Activated CD8-positive, alpha-beta memory T cell treated with anti-CD3 and anti-CD28 coated beads for 24 hours (primary cell): ENCODE results near the gene LCLAT1.

Source experiments
- DNase-seq: peaks from one replicate; pipeline ENCODE4 v3.0.0-alpha.2; 2020

Gene LCLAT1

GRCh38 chr2:30447149-30448045 lies at the start of gene LCLAT1:
TSS of gene LCLAT1 (plus strand) at chr2:30447246. CDS start at chr2:30525591, 78,345 bp downstream.
- DNase-seq: peak; percentile 95

- DNase-seq: no peak
These were observed 48.8 kb upstream of the LCLAT1 start for GRCh38 chr2:30398084-30398873.

GRCh38 chr2:30400151-30400954 lies 46.7 kb upstream of the LCLAT1 start:
- no peak for DNase-seq

- no peak for DNase-seq
These were observed 44.4 kb upstream of the LCLAT1 start for GRCh38 chr2:30402441-30403182.

GRCh38 chr2:30403592-30404312 lies 43.3 kb upstream of the LCLAT1 start:
- DNase-seq: no peak

- DNase-seq: peak; percentile 53
These were observed 42.5 kb upstream of the LCLAT1 start for GRCh38 chr2:30404319-30405259.

GRCh38 chr2:30405260-30405605 lies 41.8 kb upstream of the LCLAT1 start:
- DNase-seq: peak; percentile 15

GRCh38 chr2:30406853-30407252 lies 40.2 kb upstream of the LCLAT1 start:
- no peak for DNase-seq

- DNase-seq: no peak
These were observed 38.1 kb upstream of the LCLAT1 start for GRCh38 chr2:30408961-30409387.

- DNase-seq: peak; percentile 68
These were observed 36.8 kb upstream of the LCLAT1 start for GRCh38 chr2:30410217-30410616.

GRCh38 chr2:30412047-30412683 lies 34.9 kb upstream of the LCLAT1 start:
- peak; percentile 37 for DNase-seq

- peak; percentile 43 for DNase-seq
These were observed 34.1 kb upstream of the LCLAT1 start for GRCh38 chr2:30412684-30413570.

- DNase-seq: no peak
These were observed 32.1 kb upstream of the LCLAT1 start for GRCh38 chr2:30414961-30415360.

- DNase-seq: peak; percentile 28
These were observed 29.8 kb upstream of the LCLAT1 start for GRCh38 chr2:30417253-30417652.

GRCh38 chr2:30421026-30421603 lies 25.9 kb upstream of the LCLAT1 start:
- no peak for DNase-seq

- DNase-seq: peak; percentile 74
These were observed 25.2 kb upstream of the LCLAT1 start for GRCh38 chr2:30421604-30422443.

- peak; percentile 86 for DNase-seq
These were observed 24.5 kb upstream of the LCLAT1 start for GRCh38 chr2:30422444-30423040.
